C1 segment of cervical spinal cord (tissue), 14 donors: ENCODE measurements around the gene SREBF2.
"Not testable (repeated sequence)": the region's sequence is repeated elsewhere in the genome, so short reads cannot be mapped to it uniquely, and the experiment has no call there.

Source experiments
- DNase-seq, 14 donors: peaks; one replicate each; lab custom pipeline; 2025; lab: John Stamatoyannopoulos, UW

The SREBF2 gene

GRCh38 chr22:41821471-41822316 lies 11.2 kb upstream of the SREBF2 start:
- DNase-seq: no peak

- peak in 2 of 14 donors; percentile 8 to 50 for DNase-seq
These were observed 10.4 kb upstream of the SREBF2 start for GRCh38 chr22:41822317-41823057.

- DNase-seq: no peak
These were observed 9.1 kb upstream of the SREBF2 start for GRCh38 chr22:41823797-41824196.

GRCh38 chr22:41825376-41825775 lies 7.5 kb upstream of the SREBF2 start:
- DNase-seq: no peak

GRCh38 chr22:41826021-41826420 lies 6.9 kb upstream of the SREBF2 start:
- DNase-seq: peak in 1 of 14 donors; percentile 28

- DNase-seq: peak in 5 of 14 donors; percentile 12 to 55 (median 29)
These were observed 6.2 kb upstream of the SREBF2 start for GRCh38 chr22:41826430-41827383.

- DNase-seq: peak in 4 of 14 donors; percentile 27 to 40 (median 36)
These were observed 5.2 kb upstream of the SREBF2 start for GRCh38 chr22:41827671-41828070.

GRCh38 chr22:41828516-41828915 lies 4.4 kb upstream of the SREBF2 start:
- no peak for DNase-seq

- DNase-seq: no peak
These were observed 2.7 kb upstream of the SREBF2 start for GRCh38 chr22:41830174-41830573.

- DNase-seq: no peak
These were observed 1.5 kb upstream of the SREBF2 start for GRCh38 chr22:41831383-41831782.

- no peak for DNase-seq
These were observed 915 bp upstream of the SREBF2 start for GRCh38 chr22:41831828-41832552.

- peak in 11 of 14 donors; percentile 16 to 81 (median 55) for DNase-seq
These were observed 582 bp downstream of the SREBF2 start for GRCh38 chr22:41833369-41834004.

- peak in 1 of 14 donors; percentile 40 for DNase-seq
These were observed 1.4 kb downstream of the SREBF2 start for GRCh38 chr22:41834005-41834944.

- not testable (repeated sequence) for DNase-seq
These were observed 2.6 kb downstream of the SREBF2 start for GRCh38 chr22:41835462-41835861.

GRCh38 chr22:41836551-41836950 lies 3.6 kb downstream of the SREBF2 start:
- DNase-seq: no peak

GRCh38 chr22:41838842-41839618 lies 6.1 kb downstream of the SREBF2 start:
- DNase-seq: no peak

GRCh38 chr22:41840216-41840615 lies 7.3 kb downstream of the SREBF2 start:
- DNase-seq: no peak

- no peak for DNase-seq
These were observed 8.3 kb downstream of the SREBF2 start for GRCh38 chr22:41841085-41841712.
